VCaP (cell line): Measurements from ENCODE around the gene KIFC3.

ENCODE experiments used
- H3K27ac ChIP-seq: fragments of 450-650 bp; 2 replicates; pipeline ENCODE4 v1.5.1; 2017
- CTCF ChIP-seq: fragments of 450-650 bp; conservative IDR thresholded peaks from 2 replicates; pipeline ENCODE4 v1.5.1; 2017; ENCODE audit warnings: mild to moderate bottlenecking, moderate library complexity

KIFC3 gene

GRCh38 chr16:57741660-57742191 lies 60.6 kb downstream of the KIFC3 start:
- no peak for TF ChIP-seq CTCF
- no peak overlapping the region for H3K27ac ChIP-seq

- H3K27ac ChIP-seq, result no peak overlapping the region
- no peak for TF ChIP-seq CTCF
Observed at GRCh38 chr16:57740423-57741071, 61.7 kb downstream of the KIFC3 start.

GRCh38 chr16:57739756-57740422 lies 62.4 kb downstream of the KIFC3 start:
- no peak for TF ChIP-seq CTCF
- H3K27ac ChIP-seq, result no peak overlapping the region

GRCh38 chr16:57738844-57739243 lies 63.4 kb downstream of the KIFC3 start:
- H3K27ac ChIP-seq, result no peak overlapping the region
- TF ChIP-seq CTCF, result no peak

- TF ChIP-seq CTCF, result peak; percentile 36
- H3K27ac ChIP-seq, result peak overlapping the region; percentile 55
Observed at GRCh38 chr16:57736419-57737351, 65.6 kb downstream of the KIFC3 start.

GRCh38 chr16:57735755-57736418 lies 66.4 kb downstream of the KIFC3 start, which contains the start of gene KATNB1:
KATNB1 (plus strand) TSS chr16:57735770; CDS start chr16:57737244, 1,474 bp downstream.
- peak within 1 kb of the TSS; percentile 83 for H3K27ac ChIP-seq
- TF ChIP-seq CTCF, result no peak
